GM12875 (cell line): ENCODE measurements around the gene TRIM15.
"Not testable (repeated sequence)": the region's sequence is repeated elsewhere in the genome, so short reads cannot be mapped to it uniquely, and the experiment has no call there.

Experiments used
- H3K4me3 ChIP-seq: one replicate; pipeline ENCODE4 v1.5.1; 2011; ENCODE audit warnings: low read depth, low read length, control low read depth
- CTCF ChIP-seq: IDR thresholded peaks from 2 replicates; pipeline ENCODE4 v1.5.1; 2011; ENCODE audit warnings: low read depth, mild to moderate bottlenecking, control low read depth, inconsistent platforms, low read length, moderate library complexity, borderline replicate concordance; ENCODE audit not compliant: insufficient read depth

Gene TRIM15

GRCh38 chr6:30136570-30137286 lies 26.6 kb upstream of the TRIM15 start:
- no peak overlapping the region for H3K4me3 ChIP-seq
- TF ChIP-seq CTCF: no peak

DNA sequence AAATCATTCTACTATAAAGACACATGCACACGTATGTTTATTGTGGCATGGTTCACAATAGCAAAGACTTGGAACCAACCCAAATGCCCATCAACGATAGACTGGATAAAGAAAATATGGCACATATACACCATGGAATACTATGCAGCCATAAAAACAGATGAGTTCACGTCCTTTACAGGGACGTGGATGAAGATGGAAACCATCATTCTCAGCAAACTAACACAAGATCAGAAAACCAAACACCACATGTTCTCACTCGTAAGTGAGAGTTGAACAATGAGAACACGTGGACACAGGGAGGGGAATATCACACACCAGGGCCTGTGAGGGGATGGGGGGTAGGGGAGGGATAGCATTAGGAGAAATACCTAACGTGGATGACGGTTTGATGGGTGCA lies 23.1 kb upstream of the TRIM15 start:
- H3K4me3 ChIP-seq: not testable (repeated sequence)

GRCh38 chr6:30142665-30143064 lies 20.7 kb upstream of the TRIM15 start:
- H3K4me3 ChIP-seq: no peak overlapping the region
- TF ChIP-seq CTCF: no peak

GRCh38 chr6:30143780-30144179 lies 19.6 kb upstream of the TRIM15 start:
- TF ChIP-seq CTCF: no peak
- H3K4me3 ChIP-seq: no peak overlapping the region

DNA sequence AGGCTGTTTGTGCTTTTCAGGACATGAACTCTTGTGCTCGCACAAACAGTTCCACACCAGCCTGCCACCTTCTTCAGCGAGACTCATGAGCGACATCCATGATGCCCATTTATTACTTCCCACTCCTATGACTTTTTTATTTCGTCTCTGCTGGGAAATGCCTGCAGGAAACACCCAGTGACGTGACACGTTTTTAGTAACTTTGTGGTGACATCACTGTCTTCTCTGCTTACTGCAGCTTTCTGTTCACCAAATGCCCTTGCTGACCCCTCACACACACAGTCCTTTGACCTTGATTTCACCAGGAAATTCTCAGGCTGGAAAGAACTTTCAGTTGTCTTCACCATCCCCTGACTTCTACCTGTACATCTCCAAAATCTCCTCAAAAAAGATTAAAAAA lies 18.5 kb upstream of the TRIM15 start:
- TF ChIP-seq CTCF: no peak
- no peak overlapping the region for H3K4me3 ChIP-seq

- no peak for TF ChIP-seq CTCF
- no peak overlapping the region for H3K4me3 ChIP-seq
Observed at GRCh38 chr6:30145818-30146217, 17.5 kb upstream of the TRIM15 start.

DNA sequence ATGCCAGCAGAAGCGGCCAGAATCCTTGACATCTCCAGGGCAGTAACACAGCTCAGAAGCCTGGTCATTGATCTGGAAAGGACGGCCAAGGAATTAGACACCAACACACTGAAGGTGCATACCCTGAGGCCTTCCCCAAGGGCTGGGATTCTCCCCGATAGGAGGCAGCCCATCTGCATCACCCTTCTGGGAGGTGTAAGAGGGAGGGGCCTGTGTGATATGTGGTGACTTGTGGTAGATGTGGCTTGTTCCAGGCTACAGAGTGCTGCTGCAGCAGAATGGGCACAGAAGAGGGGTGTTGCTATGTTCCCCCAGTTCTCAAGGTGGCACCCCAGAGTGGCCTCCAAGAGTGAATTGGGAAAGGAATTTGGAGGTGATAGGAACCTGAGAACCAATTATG lies 16.2 kb upstream of the TRIM15 start:
- no peak overlapping the region for H3K4me3 ChIP-seq
- TF ChIP-seq CTCF: no peak
